GM13976 (cell line): Measurements from ENCODE around the gene PTEN.
"Not testable (repeated sequence)": the region's sequence is repeated elsewhere in the genome, so short reads cannot be mapped to it uniquely, and the experiment has no call there.

Source experiments
- DNase-seq: peaks from one replicate; pipeline ENCODE4 v3.0.0; 2012; ENCODE audit warnings: low spot score
- CTCF ChIP-seq: IDR thresholded peaks from 2 replicates; pipeline ENCODE4 v1.5.1; 2012; ENCODE audit warnings: borderline replicate concordance, mild to moderate bottlenecking; ENCODE audit not compliant: insufficient read depth; ENCODE audit errors: extremely low read depth, missing control alignments, control extremely low read depth
- in situ Hi-C: fragments of 300-500 bp; cut with MboI; formaldehyde crosslinking; loops from one replicate; pipeline ENCODE4 v1.12.0; 2022; ENCODE audit warnings: low sequenced_read_pairs, mixed read lengths, inconsistent platforms; ENCODE audit not compliant: unreplicated experiment

Gene PTEN

GRCh38 chr10:87846023-87846422 lies 17.4 kb upstream of the PTEN start:
- in situ Hi-C loops = no loop called here
- TF ChIP-seq CTCF = no peak

GRCh38 chr10:87846711-87847110 lies 16.7 kb upstream of the PTEN start:
- in situ Hi-C loops, DNase-seq: not testable (repeated sequence)

More at GRCh38 chr10:87846023-87846422, 17.4 kb upstream of the PTEN start:
- DNase-seq = no peak

DNA sequence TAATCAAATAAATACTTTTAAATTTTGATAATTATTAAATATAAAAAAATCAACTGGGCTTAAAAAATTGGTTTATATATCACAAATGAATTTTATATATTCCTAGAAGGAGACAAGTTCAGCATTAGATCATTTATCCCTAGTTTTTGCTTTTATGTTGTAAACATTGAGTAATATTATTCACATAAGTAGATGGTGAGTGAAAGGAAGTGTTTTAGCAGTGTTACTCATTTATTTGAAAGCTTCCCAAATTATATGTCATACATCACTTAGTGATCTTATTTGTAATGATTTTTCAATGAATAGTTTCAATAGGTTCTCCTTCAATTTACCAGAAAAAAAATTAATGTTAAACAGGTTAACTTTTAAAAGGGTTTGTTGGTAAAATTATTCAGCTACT lies 15.9 kb upstream of the PTEN start:
- DNase-seq = no peak
- no peak for TF ChIP-seq CTCF
- in situ Hi-C loops = no loop called here

GRCh38 chr10:87849001-87849400 lies 14.4 kb upstream of the PTEN start:
- TF ChIP-seq CTCF = no peak
- no peak for DNase-seq
- in situ Hi-C loops = no loop called here

- peak; percentile 30 for DNase-seq
- TF ChIP-seq CTCF = peak; percentile 46
- in situ Hi-C loops = loop anchor here (10.0 to 25.0 kb wide), 2 partner anchors 412 to 704 kb away; no protein-coding TSS in a partner anchor
Observed at GRCh38 chr10:87850742-87851205, 12.7 kb upstream of the PTEN start.

DNA sequence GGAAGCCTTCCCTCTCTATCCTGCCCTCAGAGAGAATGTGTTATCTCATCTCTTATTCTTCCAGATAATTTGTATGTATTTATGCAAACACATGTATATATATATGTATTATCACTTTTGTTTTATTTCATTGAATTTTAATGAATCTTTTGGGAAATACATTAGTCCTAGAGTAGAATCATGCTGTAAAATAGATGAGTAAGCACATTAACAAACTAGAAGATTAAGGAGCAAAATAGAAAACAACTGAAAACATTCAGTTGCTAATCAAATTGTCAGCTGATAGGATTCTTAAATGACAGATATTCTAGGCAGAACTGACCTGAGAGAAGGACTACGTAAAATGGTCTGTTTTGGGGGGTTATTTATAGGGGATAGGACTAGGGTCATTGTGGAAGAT lies 11.3 kb upstream of the PTEN start:
- DNase-seq = no peak
- in situ Hi-C loops = loop anchor here (10.0 to 25.0 kb wide), 2 partner anchors 410 to 703 kb away; no protein-coding TSS in a partner anchor
- TF ChIP-seq CTCF = no peak

- not testable (repeated sequence) for DNase-seq
- in situ Hi-C loops = loop anchor here (10.0 to 25.0 kb wide), 2 partner anchors 407 to 700 kb away; no protein-coding TSS in a partner anchor
Observed at GRCh38 chr10:87855247-87855646, 8.2 kb upstream of the PTEN start.

DNA sequence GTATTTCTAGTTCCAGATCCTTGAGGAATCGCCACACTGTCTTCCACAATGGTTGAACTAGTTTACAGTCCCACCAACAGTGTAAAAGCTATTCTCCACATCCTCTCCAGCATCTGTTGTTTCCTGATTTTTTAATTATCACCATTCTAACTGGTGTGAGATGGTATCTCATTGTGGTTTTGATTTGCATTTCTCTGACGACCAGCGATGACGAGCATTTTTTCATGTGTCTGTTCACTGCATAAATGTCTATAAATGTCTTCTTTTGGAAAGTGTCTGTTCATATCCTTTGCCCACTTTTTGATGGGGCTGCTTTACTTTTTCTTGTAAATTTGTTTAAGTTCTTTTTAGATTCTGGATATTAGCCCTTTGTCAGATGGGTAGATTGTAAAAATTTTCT lies 7.8 kb upstream of the PTEN start:
- in situ Hi-C loops = loop anchor here (10.0 to 25.0 kb wide), 2 partner anchors 407 to 699 kb away; no protein-coding TSS in a partner anchor

More for the DNA sequence above, 7.8 kb upstream of the PTEN start:
- not testable (repeated sequence) for DNase-seq
